ENCODE data around the gene PPP1R36. TPM values are rescaled to one million over a fixed set of nuclear protein-coding genes. Genes with fewer than 3 reads are reported as not detected.

Gene PPP1R36
- total and polyA plus RNA-seq, 2 donors (not counting 3 experiments of a cell fraction or from before 2014, with no cell fraction given) = 0.28 to 0.60 TPM

DNA sequence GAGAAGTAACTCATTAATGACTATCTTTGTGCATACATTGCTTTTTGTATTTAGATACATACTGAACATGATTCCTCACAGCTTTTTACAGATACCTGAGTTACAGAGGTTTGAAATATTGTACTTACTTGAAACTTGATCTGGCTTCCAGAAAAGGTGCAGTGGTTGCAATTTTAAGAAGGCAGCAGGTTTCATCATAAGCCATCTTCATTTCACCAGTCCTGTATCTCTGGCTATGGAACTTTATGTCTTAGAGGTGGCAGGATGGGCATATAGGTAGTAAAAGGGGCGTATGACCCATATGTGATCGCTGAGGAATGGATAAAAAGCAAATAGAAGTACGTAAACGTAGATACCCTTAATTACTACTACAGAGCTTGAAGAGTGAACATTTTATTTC is 31.5 kb upstream of the PPP1R36 start:
- FAIRE-seq = no peak
- POLR2A ChIA-PET = interaction anchor here (0.7 kb wide), 1 partner anchor 28 kb away, joined by 4 read pairs; no protein-coding TSS in a partner anchor
- CTCF ChIA-PET = no interaction called here
- no TSS peak for BruUV-seq (replicated peaks)
- Histone ChIP-seq H2AFZ (ENCODE audit: low read depth, low read length) (no peak overlapping the region), H3K27ac (ENCODE audit: insufficient read depth, low read depth, low read length) (no peak overlapping the region), H3K9me1 (replicated peaks; ENCODE audit: control insufficient read depth, extremely low read depth, insufficient read depth, low read length) (peaks cover 2% of the 10 kb centered on the region), H3K27me3 (ENCODE audit: control insufficient read depth in 2 of 2, insufficient read depth in 2 of 2, low read length in 2 of 2) (no peaks in the 10 kb centered on the region), H3K4me2 (ENCODE audit: insufficient read depth, low read length) (no peak overlapping the region), H3K36me3 (ENCODE audit: control insufficient read depth in 2 of 2, extremely low read depth in 1 of 2, insufficient read depth in 2 of 2, low read length in 2 of 2) (peaks cover 2 to 8% of the 10 kb centered on the region in 2 experiments), H3K9ac (replicated peaks; ENCODE audit: extremely low read depth, insufficient read depth, low read length) (no peak overlapping the region), H3K4me3 (replicated peaks in 1 of 3; ENCODE audit: insufficient read depth in 1 of 3, low read depth in 1 of 3, low read length in 3 of 3) (no peak overlapping the region), H3K79me2 (ENCODE audit: control insufficient read depth, insufficient read depth, low read length) (peaks cover 79% of the 10 kb centered on the region), H4K20me1 (replicated peaks; ENCODE audit: control insufficient read depth, extremely low read depth, insufficient read depth, low read length) (peaks cover 21% of the 10 kb centered on the region), H3K4me1 (ENCODE audit: control insufficient read depth, extremely low read depth, insufficient read depth, low read length) (peaks cover 7% of the 10 kb centered on the region), H3K9me3 (replicated peaks; ENCODE audit: control insufficient read depth, insufficient read depth, low read length) (no peaks in the 10 kb centered on the region)
- TF ChIP-seq POLR2A (IDR thresholded peaks at IDR 0.05; ENCODE audit: low read depth, low read length) (no peak), GATA2 (IDR thresholded peaks at IDR 0.05; ENCODE audit: insufficient read depth, insufficient read length, low read depth, low read length) (no peak), FOS (IDR thresholded peaks at IDR 0.05; ENCODE audit: borderline replicate concordance, insufficient read depth, low read length) (no peak), JUN (IDR thresholded peaks at IDR 0.05; ENCODE audit: borderline replicate concordance, insufficient read depth, insufficient read length, low read depth) (no peak), POLR2AphosphoS5 (IDR thresholded peaks at IDR 0.05; ENCODE audit: insufficient read depth, low read depth, low read length) (no peak), EZH2 (IDR thresholded peaks at IDR 0.05; ENCODE audit: borderline replicate concordance, low read depth, low read length, severe bottlenecking) (no peak), MYC (IDR thresholded peaks at IDR 0.05; ENCODE audit: low read depth, low read length) (no peak)
- TF ChIP-seq, protein P1, sequence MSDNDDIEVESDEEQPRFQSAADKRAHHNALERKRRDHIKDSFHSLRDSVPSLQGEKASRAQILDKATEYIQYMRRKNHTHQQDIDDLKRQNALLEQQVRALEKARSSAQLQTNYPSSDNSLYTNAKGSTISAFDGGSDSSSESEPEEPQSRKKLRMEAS (IDR thresholded peaks at IDR 0.05; ENCODE audit: insufficient read depth, insufficient read length) = no peak
- TF ChIP-seq, protein P2, sequence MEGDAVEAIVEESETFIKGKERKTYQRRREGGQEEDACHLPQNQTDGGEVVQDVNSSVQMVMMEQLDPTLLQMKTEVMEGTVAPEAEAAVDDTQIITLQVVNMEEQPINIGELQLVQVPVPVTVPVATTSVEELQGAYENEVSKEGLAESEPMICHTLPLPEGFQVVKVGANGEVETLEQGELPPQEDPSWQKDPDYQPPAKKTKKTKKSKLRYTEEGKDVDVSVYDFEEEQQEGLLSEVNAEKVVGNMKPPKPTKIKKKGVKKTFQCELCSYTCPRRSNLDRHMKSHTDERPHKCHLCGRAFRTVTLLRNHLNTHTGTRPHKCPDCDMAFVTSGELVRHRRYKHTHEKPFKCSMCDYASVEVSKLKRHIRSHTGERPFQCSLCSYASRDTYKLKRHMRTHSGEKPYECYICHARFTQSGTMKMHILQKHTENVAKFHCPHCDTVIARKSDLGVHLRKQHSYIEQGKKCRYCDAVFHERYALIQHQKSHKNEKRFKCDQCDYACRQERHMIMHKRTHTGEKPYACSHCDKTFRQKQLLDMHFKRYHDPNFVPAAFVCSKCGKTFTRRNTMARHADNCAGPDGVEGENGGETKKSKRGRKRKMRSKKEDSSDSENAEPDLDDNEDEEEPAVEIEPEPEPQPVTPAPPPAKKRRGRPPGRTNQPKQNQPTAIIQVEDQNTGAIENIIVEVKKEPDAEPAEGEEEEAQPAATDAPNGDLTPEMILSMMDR (IDR thresholded peaks at IDR 0.05; ENCODE audit: extremely low read depth in 1 of 2, insufficient read depth in 1 of 2, low read depth in 1 of 2, low read length in 2 of 2) = no peak
- intact Hi-C loops (cut with micrococcal nuclease) = no loop called here
- dilution Hi-C loops (cut with MboI; ENCODE audit: extremely low pct_ligation_motif_present, low sequenced_read_pairs) = no loop called here
- DNase-seq (ENCODE audit: low read depth, low spot score) = no peak
